DMS 273 (cell line): ENCODE measurements around the gene RIT1.

Source experiments
- DNase-seq: peaks from one replicate; lab custom pipeline; 2025; ENCODE audit not compliant: unreplicated experiment; lab: John Stamatoyannopoulos, UW

RIT1 gene, protein sequence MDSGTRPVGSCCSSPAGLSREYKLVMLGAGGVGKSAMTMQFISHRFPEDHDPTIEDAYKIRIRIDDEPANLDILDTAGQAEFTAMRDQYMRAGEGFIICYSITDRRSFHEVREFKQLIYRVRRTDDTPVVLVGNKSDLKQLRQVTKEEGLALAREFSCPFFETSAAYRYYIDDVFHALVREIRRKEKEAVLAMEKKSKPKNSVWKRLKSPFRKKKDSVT

DNA sequence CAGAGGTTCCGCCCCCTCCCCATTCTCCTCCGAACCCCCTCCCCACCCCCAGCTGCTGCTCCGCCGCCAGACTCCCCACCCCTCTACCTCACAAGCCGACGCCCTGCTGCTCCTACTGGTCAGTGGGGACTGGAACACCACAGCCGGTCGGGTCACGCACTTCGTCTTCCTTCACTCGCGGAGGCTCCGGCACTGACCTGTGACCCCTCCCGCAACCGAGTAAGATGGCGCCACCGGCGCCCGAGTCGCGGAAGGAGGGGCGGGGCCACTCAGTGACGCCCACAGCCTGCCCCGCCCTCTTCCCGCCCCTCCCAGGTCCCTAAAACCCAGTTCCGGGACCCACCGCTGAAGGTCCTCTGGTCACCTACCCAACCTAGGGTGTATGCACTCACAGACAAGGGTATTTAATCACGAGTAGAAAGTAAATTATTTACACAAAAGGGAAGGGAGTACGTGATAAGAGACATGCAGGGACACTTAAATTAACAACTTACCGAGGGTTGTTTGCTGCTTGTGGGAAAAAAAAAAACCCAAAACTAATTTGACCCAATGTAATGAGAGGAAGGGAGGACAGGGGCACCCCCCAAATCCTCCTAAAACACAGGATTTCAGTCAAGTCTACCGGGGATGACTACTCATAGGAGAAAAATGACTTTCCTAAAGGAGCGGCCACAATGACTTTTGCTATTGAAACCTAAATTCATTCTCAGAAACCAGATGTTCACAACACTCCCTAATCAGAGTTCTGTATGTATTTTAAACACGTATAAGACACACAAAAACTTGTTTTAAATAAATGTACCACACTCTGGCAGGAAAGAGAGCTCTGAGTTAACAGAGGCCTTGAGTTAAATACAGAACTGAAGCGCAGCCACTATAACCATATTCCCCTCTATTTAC is at the start of gene RIT1:
TSS of gene RIT1 (minus strand) at position 194 of the 900 bp plus-strand sequence. CDS start 588 bp downstream, outside the sequence.
- peak; percentile 94 for DNase-seq

GRCh38 chr1:155960081-155960745 is 49.1 kb upstream of the RIT1 start:
- DNase-seq, result no peak

DNA sequence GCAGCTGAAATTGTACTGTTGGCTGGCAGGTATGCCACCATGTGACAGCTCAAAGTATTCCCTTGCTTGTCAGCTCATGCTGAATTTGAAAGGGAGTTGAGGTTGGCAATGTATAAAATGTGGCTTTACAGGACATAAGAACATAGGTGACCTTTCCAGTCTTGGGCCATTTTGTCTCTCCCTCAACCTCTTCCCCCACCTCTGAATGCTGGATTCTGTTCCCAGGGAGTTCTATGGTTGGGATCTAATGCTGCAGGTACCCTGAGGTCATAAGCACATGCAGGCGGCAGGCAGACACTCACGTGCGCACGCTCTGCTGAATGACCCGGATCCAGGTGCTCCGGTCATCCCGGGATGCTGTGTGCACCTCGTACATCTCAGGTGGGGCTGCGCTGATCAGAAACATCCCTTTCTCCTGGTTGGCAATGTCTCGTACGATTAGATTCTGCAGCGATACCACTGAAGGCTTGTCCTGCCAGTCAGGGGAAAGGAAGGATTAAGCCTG is 46.3 kb upstream of the RIT1 start:
- DNase-seq, result no peak

GRCh38 chr1:155954645-155955044 is 43.5 kb upstream of the RIT1 start:
- DNase-seq, result no peak

GRCh38 chr1:155952505-155952890 is 41.3 kb upstream of the RIT1 start:
- no peak for DNase-seq

DNA sequence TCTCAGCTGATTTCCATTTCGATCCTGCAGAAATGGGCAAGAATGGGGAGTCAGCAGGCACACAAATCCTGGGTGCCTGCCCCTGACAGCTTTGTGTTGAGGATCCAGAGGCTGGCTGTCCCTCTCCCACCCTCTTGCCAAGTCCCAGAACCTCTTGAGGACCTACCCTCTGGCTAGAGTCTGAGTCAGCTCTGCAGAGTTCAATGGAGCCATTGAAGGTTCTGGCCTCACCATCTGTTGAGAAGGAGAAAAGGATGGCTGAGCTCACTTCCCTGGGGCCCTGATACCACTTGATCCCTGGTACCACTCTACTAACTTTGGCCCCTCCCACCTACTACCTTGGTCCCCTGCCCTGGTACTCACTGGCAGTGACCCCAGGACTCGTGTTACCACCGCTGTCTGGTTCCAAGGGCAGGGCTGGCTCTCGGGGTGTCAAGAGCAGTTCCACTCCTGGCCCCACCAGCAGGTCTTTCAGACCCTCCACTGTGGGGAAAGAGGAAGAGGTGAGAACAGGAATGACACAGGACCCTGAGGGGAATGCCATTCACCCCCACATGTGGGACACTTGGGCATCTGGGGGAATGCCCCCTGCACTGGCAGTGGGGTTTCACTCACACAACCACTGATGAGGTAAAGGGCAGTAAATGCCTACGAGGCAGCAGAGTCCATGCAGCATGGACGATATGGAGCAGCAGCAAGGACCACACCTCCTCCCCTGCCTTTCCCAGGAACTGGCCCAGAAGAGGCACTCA is 40.8 kb upstream of the RIT1 start:
- no peak for DNase-seq

- no peak for DNase-seq
Observed at GRCh38 chr1:155950829-155951228, 39.7 kb upstream of the RIT1 start.

DNA sequence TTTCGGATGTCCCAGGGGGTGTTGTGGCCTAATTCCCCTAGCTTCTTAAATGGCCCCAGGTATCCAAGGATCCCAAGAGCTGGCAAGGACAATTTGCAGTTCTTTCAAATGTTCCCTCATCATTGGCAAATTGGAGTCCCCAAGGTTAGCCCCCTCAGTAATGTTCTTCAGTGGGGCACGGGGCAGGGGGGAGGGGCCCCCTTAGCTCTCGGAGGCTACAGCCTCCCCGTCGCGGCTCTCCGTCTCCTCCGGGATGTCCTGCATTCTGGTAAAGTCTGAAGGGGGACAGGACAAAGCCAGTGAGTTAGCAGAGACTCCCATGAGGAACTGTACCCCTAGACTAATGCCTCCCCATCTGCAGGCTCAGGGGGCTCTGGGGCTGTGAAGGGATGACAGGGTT is 36.6 kb upstream of the RIT1 start:
- DNase-seq, result no peak

GRCh38 chr1:155947292-155947691 is 36.1 kb upstream of the RIT1 start:
- DNase-seq, result no peak

GRCh38 chr1:155946633-155947219 is 35.6 kb upstream of the RIT1 start:
- no peak for DNase-seq

GRCh38 chr1:155944444-155944799 is 33.3 kb upstream of the RIT1 start:
- peak; percentile 48 for DNase-seq

DNA sequence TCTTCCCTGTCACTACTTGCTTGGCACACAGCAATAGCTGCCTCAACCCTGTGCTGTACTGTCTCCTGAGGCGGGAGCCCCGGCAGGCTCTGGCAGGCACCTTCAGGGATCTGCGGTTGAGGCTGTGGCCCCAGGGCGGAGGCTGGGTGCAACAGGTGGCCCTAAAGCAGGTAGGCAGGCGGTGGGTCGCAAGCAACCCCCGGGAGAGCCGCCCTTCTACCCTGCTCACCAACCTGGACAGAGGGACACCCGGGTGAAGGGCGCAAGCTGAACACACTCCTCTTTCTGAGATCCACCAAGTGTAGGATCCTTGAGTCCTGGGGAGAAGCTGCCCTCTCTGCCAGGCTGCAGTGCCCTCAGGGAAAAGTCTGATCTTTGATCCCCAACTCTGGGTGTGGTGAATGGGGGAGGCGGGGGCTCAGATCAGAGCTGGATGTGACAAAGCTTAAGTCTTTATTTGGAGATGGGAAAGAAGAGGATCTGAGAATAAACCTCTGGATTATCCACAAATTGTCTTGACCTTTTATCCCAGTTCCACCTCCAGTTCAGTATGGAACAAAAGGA is 31.5 kb upstream of the RIT1 start:
- DNase-seq, result no peak

GRCh38 chr1:155941845-155942531 is 30.8 kb upstream of the RIT1 start:
- no peak for DNase-seq

DNA sequence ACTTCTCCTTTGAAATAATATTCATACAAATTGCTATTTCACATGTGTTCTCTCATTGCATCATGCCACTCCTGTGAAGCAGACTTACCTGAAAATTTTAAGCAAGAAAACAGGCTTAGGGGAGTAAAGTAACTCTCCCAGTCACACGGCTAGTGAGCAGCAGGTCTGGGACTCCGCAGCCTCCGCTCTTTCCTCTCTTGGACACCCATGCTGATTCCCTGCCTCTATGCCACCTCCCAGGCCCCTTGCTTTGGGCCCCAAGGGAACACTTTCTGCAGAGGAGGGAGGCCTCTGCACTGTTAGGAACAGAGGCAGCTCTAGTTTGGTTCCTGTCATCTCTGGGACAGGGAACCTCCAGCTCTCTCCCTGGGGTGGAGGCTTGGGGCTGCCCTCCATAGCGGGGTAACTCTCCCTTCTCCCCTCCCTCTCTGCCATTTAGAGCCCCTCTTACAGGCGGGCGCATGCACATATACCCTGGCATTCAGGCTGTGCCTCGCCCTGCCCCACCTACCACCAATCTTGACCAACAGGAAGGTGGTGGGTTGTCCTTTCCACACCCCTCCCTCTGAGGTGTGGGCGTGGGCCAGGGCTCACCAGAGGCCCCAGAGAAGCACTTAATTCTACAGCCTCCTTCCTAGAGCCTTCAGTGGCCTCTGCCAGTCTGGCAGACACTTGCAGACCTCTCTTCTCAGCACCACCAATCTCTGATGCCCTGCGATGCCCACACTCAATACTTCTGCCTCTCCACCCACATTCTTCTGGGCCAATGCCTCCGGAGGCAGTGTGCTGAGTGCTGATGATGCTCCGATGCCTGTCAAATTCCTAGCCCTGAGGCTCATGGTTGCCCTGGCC is 30.1 kb upstream of the RIT1 start, which contains the start of gene RXFP4:
TSS of gene RXFP4 (plus strand) at position 646 of the 852 bp plus-strand sequence. CDS start at position 718, 72 bp downstream.
- peak; percentile 65 for DNase-seq

DNA sequence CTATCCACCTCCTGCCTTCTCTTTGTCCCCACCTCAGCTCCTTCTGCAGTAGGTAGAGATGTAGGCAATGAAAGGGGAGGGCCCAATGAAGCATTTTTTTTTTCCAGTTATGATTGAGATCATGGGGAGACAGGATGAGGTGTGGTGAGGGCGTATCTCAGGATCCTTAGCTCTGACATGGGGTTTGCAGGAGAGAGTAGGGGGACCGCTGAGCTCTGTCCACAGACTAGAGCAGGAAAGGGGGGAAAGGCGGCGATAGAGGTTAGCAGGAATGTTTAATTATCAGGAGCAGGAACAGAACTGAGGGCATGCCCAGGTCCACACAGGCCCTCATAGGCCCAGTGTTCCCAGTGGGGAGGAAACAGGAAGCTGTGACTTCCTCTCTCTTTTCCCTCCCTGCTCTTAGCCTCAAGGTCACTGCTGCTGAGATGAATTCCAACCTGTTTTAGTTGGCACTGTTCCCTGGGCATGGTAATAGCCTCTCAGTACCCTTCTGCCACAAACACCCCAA is 29.4 kb upstream of the RIT1 start:
- peak; percentile 82 for DNase-seq

DNA sequence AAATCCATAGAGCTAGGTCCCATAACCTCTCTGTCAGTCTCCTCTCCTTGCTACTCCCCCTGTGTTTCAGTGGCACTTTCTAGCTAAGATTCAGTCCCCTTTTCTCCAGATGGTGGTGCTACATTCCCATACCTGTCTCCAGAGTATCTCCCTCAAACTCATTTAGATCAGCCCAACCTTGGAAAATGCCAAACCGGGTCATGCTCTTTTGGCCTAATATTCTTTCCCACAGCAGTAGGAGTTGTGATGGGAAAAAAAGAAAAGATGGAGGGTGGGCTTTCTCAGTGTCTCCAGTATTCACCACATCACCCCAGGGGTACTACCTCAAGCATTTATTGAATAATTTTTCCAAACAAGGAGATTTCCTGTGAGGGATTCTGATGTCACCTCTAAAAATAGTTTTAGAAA is 27.1 kb upstream of the RIT1 start:
- peak; percentile 91 for DNase-seq

DNA sequence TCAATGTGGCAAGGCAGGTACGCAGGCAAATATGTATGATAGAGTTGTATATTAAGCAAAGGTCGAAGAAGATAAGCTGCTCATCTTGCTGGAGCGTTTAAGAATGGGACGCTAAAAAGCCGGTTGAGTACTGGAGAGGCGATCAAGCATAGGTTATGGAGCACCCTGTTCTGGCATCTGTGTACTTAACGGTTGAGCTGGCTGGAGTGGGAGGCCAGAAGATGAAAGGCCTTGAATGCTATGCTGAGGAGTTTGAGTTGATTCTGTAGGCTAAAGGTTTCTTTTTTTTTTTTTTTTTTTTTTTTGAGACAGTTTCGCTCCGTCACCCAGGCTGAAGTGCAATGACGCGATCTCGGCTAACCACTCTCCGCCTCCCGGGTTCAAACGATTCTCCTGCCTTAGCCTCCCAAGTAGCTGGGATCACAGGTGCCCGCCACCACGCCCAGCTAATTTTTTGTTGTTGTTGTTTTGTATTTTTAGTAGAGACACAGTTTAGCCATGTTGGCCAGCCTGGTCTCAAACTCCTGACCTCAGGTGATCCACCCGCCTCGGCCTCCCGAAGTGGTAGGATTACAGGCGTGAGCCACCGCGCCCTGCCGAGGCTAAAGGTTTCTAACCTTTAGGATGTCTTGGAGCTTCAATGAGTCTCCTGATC is 23.9 kb upstream of the RIT1 start:
- peak; percentile 77 for DNase-seq
